D721Med (cell line): Measurements from ENCODE around the gene POLR2C.

Source experiments
- DNase-seq: peaks from one replicate; pipeline ENCODE4 v3.0.0; 2011; ENCODE audit warnings: low spot score; ENCODE audit not compliant: insufficient read length
- FAIRE-seq: peaks from 2 replicates; lab custom pipeline; 2011; peaks lifted over from hg19 to GRCh38; lab: Jason Lieb, UNC
- TF ChIP-seq, protein P1 (sequence below): IDR thresholded peaks from 2 replicates; pipeline ENCODE4 v1.5.1; 2012; ENCODE audit warnings: mild to moderate bottlenecking, control low read depth; ENCODE audit not compliant: insufficient read depth; ENCODE audit errors: missing control alignments

Gene POLR2C

DNA sequence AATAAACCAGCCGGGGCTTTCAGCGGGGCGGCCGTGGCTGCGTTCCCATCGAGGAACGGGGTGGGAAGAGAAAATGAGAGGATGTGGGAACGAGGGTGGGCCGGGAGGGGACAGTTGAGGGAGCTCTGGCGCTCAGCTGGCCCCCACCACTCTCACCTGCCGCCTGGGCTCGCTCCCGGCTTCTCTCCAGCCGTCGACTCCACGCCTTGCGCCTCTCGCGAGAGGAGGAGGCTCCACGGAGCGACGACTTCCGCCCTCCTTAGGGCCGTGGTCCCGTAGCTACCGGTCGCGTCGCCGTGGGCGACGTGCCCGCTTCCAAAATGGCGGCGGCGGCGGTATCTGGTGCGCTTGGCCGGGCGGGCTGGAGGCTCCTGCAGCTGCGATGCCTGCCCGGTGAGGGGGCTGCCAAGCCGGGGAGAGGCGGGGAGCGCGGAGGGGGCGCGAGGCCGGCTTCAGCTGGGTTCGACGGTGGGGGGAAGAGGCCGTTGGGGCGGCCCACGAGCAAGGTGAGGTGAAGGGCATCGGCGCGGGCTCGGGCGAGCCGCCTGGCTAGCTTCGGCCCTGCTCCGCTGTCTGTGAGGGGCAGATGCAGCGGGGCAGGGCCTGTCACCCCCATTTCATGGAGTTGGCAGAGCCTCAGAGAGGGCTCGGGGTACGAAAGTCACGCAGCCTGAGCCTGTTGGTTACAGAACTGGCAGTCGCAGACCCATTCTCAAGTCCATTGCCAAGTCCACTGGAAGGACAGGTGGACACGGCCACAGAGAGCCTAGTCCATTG is 15.1 kb upstream of the POLR2C start, which contains the start of the genes CIAPIN1 and COQ9:
TSS of gene CIAPIN1 (minus strand) at position 200 of the 777 bp plus-strand sequence. CDS start 6,457 bp downstream, outside the sequence.
TSS of gene COQ9 (plus strand) at position 294 of the 777 bp plus-strand sequence. CDS start at position 321, 27 bp downstream.
- peak; percentile 47 for DNase-seq
- FAIRE-seq, result no peak
- TF ChIP-seq, protein P1, sequence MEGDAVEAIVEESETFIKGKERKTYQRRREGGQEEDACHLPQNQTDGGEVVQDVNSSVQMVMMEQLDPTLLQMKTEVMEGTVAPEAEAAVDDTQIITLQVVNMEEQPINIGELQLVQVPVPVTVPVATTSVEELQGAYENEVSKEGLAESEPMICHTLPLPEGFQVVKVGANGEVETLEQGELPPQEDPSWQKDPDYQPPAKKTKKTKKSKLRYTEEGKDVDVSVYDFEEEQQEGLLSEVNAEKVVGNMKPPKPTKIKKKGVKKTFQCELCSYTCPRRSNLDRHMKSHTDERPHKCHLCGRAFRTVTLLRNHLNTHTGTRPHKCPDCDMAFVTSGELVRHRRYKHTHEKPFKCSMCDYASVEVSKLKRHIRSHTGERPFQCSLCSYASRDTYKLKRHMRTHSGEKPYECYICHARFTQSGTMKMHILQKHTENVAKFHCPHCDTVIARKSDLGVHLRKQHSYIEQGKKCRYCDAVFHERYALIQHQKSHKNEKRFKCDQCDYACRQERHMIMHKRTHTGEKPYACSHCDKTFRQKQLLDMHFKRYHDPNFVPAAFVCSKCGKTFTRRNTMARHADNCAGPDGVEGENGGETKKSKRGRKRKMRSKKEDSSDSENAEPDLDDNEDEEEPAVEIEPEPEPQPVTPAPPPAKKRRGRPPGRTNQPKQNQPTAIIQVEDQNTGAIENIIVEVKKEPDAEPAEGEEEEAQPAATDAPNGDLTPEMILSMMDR, result no peak

GRCh38 chr16:57452021-57452420 is 10.5 kb upstream of the POLR2C start:
- FAIRE-seq, result no peak
- DNase-seq, result no peak
- TF ChIP-seq, protein P1, result no peak

GRCh38 chr16:57462978-57463362 is 491 bp downstream of the POLR2C start:
- FAIRE-seq (no peak), DNase-seq (no peak)
- TF ChIP-seq, protein P1, result no peak

- TF ChIP-seq, protein P1, result no peak
- no peak for FAIRE-seq
- no peak for DNase-seq
Observed at GRCh38 chr16:57464523-57464922, 2.0 kb downstream of the POLR2C start.

GRCh38 chr16:57468346-57468745 is 5.9 kb downstream of the POLR2C start:
- TF ChIP-seq, protein P1, result no peak
- no peak for FAIRE-seq
- no peak for DNase-seq

DNA sequence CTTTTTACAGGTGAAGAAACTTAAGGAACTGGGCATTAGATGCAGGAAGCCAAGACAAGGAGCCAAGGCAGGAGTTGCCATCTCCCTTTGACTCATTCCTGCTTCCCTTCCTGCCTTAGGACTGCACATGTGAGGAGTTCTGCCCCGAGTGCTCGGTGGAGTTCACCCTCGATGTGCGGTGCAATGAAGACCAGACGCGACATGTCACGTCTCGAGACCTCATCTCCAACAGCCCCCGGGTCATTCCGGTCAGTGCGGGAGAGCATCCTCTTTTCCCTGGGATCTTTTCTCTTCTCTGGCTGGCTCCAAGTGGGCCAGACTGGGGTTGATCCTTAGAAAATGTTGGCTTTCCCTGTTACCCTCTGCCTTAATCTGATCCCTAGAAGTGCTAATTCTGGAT is 6.6 kb downstream of the POLR2C start:
- no peak for DNase-seq
- TF ChIP-seq, protein P1, result no peak
- FAIRE-seq, result no peak

GRCh38 chr16:57469917-57470470 is 7.5 kb downstream of the POLR2C start:
- TF ChIP-seq, protein P1, result no peak
- FAIRE-seq (no peak), DNase-seq (no peak)
